GM18520 (cell line): ENCODE measurements around the gene OR2Y1.
"Not testable (repeated sequence)": the region's sequence is repeated elsewhere in the genome, so short reads cannot be mapped to it uniquely, and the experiment has no call there.

Source experiments
- ATAC-seq: cut with Tn5 transposase; IDR thresholded peaks from one replicate; pipeline ENCODE4 v1.9.1; 2021; ENCODE audit not compliant: unreplicated experiment

The OR2Y1 gene, protein sequence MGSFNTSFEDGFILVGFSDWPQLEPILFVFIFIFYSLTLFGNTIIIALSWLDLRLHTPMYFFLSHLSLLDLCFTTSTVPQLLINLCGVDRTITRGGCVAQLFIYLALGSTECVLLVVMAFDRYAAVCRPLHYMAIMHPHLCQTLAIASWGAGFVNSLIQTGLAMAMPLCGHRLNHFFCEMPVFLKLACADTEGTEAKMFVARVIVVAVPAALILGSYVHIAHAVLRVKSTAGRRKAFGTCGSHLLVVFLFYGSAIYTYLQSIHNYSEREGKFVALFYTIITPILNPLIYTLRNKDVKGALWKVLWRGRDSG

DNA sequence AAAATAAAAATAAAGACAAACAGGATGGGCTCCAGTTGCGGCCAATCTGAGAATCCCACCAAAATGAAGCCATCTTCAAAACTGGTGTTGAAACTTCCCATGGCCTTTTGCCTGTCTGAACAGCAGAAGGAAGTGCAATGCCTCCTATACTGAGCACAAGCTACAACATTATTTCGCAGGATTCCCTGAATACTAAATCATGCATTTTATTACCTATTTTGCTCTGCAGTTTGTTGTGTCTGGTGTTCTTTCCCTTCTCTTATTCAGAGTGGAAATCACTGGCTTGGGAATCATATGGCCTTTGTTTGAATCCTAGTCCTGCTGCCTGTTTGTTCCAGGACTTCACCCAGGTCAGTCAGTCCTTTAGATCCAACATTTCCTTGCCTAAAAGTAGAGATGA is at the start of gene OR2Y1:
TSS of gene OR2Y1 (minus strand) at position 101 of the 400 bp plus-strand sequence. CDS start at position 101, 0 bp downstream.
- no peak for ATAC-seq

DNA sequence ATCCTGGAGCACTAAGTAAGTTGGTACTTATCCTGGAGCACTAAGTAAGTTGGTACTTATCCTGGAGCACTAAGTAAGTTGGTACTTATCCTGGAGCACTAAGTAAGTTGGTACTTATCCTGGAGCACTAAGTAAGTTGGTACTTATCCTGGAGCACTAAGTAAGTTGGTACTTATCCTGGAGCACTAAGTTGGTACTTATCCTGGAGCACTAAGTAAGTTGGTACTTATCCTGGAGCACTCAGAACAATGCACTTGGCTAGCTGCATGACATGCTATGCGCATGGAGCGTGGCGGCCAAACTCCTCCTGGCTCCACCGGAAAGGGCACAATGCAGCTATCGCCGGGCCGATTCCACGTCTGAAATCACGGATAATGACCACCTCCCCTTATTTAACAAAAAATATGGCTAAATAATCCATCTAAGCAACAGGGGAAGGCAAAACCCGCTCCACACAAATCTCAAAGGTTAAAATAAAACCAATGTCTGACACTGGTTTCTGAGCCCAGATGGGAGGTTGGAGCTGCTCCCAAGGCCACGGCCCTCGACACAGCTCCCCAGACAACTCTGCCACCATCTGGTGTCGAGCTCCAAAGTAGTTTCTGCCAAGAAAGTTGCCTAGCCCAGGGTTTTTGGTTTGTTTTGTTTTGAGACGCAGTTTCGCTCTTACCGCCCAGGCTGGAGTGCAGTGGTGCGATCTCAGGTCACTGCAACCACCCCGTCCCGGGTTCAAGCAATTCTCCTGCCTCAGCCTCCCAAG is 49.0 kb upstream of the OR2Y1 start:
- not testable (repeated sequence) for ATAC-seq

DNA sequence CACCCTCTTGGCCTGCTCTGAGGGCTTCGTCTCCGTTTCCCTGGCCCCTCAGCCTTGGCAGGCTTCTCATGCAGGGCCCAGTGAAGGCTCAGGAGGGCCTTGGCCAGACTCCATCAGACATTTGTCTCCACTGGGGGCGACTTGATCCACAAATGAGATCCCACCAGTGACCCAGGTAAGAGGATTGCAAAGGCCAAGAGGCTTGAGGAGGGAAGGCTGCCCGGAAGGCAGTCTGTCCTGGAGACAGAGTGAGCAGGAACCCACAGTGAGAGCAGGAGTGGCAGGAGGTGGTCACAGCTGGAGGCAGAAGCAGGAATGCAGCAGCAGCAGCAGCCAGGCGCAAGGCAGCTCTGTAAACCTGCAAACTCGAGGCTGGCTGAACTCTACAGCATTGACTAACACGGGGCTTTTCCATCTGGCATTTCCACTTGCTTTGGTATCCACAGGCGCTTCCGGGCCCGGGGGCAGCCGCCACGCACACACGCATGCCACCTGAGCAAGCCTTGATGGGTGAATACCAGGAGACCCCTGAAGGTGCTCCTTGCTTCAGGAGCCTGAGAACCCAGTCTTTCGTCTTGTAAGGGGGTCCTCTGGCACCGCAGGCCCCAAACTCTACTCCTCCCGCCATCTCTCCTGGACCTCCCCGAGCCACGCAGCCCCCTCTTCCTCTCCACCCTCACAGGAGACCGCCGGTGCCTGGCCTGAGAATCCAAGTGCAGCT is 48.0 kb upstream of the OR2Y1 start:
- ATAC-seq: no peak

DNA sequence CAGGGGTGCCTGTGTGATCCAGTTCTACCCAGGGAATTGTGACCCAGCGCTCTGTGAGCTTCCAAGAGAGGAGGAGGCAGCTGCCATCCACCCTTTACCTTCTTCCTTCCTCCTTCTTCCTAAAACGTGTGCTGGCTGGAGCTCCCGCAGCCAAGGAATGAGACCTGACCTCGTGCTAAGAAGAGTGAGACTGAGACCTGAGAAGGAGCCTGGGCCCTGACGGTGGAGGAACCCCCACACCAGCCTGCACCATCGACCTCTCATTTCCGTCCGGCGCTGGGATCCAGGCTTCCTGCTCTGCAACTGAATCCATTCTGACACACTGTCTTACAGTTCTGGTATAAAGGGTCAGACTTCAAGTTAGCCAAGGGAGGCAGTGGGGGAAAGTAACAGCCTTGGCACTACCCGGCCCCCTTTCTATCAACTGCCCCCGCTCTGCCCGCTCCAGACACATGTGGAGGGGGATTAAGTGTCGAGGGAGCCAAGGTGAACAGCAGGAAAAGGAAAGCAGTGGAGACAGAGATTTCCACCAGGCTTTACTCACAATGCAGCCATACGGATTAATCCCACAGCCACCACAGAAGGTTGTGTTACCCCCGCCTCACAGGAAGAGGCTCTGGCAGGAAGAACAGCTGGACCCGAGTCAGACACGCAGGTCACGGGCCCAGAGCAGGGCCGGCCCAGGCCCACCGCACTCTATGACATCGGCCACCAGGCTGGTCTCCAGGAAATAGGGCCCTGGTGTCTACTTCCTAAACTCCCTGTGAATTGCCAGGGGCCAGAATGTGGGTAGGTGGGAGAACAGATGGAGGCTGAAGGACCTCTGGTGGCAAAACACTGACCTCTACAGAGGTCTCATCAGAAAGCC is 46.9 kb upstream of the OR2Y1 start:
- no peak for ATAC-seq

GRCh38 chr5:180785794-180786221 is 46.0 kb upstream of the OR2Y1 start:
- ATAC-seq: no peak

GRCh38 chr5:180785121-180785781 is 45.4 kb upstream of the OR2Y1 start:
- ATAC-seq: no peak

GRCh38 chr5:180784497-180785097 is 44.7 kb upstream of the OR2Y1 start:
- ATAC-seq: no peak

DNA sequence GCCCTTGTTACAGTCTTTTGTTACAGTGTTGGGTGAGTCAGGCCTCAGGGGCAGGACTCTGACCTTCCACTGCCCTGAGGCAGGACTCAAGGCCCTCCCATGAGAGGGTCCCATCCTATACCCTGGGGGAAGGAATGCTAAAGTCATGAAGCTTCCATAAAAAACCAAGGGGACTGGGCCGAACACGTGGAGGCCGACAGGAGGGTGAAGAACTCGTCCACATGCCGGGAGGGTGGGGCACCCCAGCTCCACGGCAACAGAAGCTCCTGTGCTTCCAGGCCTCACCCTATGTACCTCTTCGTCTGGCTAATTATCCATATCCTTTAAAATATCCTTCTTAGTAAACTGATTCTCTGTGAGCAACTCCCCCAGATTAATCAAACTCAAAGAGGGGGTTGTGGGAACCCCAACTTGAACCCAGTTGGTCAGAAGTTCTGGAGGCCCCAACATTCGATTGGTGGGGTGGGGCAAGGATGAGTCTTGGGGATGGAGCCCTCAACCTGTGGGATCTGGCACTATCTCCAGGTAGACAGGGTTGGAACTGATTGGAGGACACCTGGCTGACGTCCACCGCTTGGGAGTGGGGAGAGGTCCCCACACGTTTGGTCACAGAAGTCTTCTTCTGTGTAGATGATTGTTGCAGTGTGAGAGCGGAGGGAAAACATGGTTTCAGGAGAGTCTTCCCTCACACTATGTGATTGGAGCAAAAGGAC is 43.6 kb upstream of the OR2Y1 start:
- no peak for ATAC-seq

DNA sequence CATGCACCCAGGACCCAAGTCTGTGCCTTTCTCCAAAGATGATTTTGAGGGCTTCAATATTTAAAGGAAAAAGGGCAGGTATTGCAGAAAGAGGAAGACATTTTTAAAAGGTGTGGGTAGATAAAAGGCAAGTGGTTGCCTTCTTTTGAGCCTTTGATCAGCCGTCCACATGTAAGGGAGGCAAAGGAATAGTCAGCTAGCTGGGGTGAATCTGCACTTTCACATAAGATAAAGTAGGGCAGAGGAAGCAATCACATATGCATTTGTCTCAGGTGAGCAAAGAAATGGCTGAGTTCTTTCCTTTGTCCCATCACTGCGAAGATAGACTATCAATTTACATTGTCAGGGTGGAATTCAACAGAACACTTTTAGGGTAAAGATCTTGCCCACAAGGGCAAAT is 42.9 kb upstream of the OR2Y1 start:
- ATAC-seq: no peak

- not testable (repeated sequence) for ATAC-seq
Observed at GRCh38 chr5:180781900-180782326, 42.1 kb upstream of the OR2Y1 start.

GRCh38 chr5:180779985-180780610 is 40.2 kb upstream of the OR2Y1 start:
- no peak for ATAC-seq

DNA sequence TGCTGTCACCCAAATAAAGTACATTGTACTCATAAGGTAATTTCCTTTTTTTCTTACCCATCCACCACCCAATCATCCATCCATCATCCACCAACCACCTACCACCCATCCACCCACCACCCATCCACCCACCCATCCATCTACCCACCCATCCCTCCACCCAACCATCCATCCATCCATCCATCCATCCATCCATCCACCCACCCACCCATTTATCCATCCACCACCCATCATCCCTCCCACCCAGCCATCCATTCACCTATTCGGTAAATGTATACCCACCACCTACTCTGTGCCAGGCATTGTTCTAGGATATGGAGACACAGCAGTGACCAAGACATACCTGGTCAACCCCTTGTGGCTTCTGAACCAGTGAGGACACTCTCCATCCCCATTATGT is 37.6 kb upstream of the OR2Y1 start:
- ATAC-seq: no peak

- no peak for ATAC-seq
Observed at GRCh38 chr5:180776376-180776775, 36.5 kb upstream of the OR2Y1 start.

DNA sequence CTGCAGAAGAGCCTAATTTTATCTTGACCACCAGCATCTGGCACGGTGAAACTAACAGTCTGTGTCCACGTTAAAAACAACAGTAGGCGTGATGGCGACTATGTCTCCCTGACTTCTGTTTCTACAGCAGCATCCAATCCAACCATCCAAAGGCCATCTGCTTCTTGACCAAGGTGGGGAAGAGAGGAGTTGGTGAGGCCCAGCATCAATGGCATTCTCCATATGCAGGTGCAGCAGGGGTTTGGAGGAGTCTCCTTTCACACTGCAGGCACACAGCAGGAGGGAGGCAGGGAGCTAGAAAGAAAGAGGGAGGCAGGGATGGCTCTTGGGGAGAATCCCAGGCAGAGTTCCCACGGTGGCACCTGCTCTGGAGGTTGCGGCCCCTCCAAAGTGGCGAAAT is 35.8 kb upstream of the OR2Y1 start:
- no peak for ATAC-seq

- no peak for ATAC-seq
Observed at GRCh38 chr5:180771839-180772238, 32.0 kb upstream of the OR2Y1 start.

DNA sequence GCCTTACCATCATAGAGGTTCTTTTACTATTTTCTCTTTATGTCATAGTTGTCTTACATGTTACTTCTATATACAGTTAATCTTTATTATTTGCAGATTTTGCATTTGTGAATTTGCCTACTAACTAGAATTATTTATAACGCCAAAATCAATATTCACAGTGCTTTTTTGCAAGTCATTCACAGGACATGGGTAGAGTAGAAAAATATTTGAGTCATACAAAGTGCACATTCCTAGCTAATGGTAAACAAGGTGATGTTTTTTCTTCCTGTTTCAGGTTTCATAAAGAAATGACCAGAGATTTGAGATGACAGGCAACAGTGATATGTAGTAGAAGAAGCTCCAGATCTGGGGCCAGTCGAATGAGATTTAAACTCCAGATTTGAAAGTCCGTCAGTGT is 30.0 kb upstream of the OR2Y1 start:
- no peak for ATAC-seq

GRCh38 chr5:180755601-180756000 is 15.7 kb upstream of the OR2Y1 start:
- ATAC-seq: no peak

- no peak for ATAC-seq
Observed at GRCh38 chr5:180744253-180744652, 4.4 kb upstream of the OR2Y1 start.

- ATAC-seq: no peak
Observed at GRCh38 chr5:180742727-180743126, 2.9 kb upstream of the OR2Y1 start.
